HG03196 (cell line): ENCODE data around the gene CDC42EP5.
A peak's percentile ranks its signal among the peaks of the same experiment; 100 is the strongest.
"Not testable (repeated sequence)": the region's sequence is repeated elsewhere in the genome, so short reads cannot be mapped to it uniquely, and the experiment has no call there.

Experiments
- ATAC-seq: cut with Tn5 transposase; IDR thresholded peaks from one replicate; pipeline ENCODE4 v1.9.1; 2021; ENCODE audit not compliant: unreplicated experiment

Gene CDC42EP5

GRCh38 chr19:54448774-54449700 lies 24.1 kb downstream of the CDC42EP5 start, which contains the start of gene LENG8:
TSS of gene LENG8 (plus strand) at chr19:54449199. CDS start at chr19:54451345, 2,146 bp downstream.
- ATAC-seq, result peak; percentile 86

DNA sequence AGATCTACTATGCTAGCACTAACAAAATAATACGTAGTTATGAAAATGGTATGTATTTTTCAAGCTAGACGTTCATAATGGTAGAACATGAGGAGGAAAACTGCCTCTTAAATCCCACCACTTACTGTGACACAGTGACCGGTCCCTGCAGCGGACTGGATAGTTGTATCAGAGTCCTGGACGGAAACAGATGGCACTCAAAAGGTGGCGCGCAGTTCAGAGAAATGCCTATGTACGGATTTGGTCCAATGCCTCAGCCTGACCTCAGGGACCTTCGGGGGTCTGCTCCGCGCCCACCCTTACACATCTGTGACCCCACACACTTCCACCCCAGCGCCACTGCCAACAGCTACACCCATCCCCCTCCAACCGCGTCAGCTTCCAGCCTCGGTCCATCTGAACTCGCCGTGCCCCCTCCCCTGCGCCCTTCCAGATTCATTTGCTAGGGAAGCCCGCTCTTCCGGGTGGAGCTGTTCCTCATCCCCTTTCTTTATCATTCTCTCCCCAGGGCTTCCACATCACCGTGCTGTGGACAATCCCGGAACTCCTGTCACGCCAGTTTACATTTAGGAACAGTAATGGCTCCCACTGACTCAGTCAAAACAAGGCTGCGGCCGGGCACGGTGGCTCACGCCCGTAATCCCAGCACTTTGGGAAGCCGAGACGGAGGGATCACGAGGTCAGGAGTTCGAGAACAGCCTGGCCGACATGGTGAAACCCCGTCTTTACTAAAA lies 24.9 kb downstream of the CDC42EP5 start:
- no peak for ATAC-seq

- not testable (repeated sequence) for ATAC-seq
Measured at GRCh38 chr19:54446349-54446748, 26.7 kb downstream of the CDC42EP5 start.

GRCh38 chr19:54444737-54445136 lies 28.4 kb downstream of the CDC42EP5 start:
- ATAC-seq, result no peak

- ATAC-seq, result no peak
Measured at GRCh38 chr19:54440641-54441040, 32.5 kb downstream of the CDC42EP5 start.

GRCh38 chr19:54439174-54439851 lies 33.8 kb downstream of the CDC42EP5 start:
- no peak for ATAC-seq

- no peak for ATAC-seq
Measured at GRCh38 chr19:54436628-54437252, 36.4 kb downstream of the CDC42EP5 start.

- ATAC-seq, result no peak
Measured at GRCh38 chr19:54436031-54436523, 37.0 kb downstream of the CDC42EP5 start.

DNA sequence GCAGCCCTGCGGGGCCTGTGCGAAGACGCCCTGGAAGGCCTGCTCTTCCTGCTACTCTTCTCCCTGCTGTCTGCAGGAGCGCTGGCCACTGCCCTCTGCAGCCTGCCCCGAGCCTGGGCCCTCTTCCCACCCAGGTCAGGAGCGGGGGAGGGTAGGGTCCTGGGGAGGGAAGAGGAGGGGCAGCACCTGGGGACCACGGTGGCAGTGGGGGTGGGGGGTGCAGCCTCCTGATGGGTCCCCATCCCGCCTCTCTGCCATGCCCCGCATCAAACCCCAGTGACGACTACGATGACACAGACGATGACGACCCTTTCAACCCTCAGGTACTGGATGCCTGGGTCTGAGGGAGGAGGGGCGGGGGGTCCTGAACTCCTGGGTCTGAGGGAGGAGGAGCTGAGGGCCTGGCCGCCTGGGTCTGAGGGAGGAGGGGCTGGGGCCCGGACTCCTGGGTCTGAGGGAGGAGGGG lies 37.5 kb downstream of the CDC42EP5 start:
- ATAC-seq, result no peak

DNA sequence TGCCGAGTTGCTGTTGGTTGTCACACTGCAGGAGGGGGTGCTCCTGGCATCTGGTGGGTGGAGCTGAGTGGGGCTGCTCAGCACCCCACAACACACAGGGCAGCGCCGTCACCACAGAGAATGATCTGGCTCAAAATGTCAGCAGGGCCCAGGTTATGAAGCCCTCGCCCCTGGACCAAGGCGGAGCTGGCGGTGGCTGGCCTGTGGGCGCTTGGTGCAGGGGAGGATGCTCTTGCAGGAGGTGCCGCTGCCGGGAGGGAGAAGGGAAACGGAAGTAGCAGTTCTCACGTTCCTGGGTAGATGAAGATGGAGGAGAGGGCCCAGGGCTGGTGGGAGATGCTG lies 38.3 kb downstream of the CDC42EP5 start:
- no peak for ATAC-seq

DNA sequence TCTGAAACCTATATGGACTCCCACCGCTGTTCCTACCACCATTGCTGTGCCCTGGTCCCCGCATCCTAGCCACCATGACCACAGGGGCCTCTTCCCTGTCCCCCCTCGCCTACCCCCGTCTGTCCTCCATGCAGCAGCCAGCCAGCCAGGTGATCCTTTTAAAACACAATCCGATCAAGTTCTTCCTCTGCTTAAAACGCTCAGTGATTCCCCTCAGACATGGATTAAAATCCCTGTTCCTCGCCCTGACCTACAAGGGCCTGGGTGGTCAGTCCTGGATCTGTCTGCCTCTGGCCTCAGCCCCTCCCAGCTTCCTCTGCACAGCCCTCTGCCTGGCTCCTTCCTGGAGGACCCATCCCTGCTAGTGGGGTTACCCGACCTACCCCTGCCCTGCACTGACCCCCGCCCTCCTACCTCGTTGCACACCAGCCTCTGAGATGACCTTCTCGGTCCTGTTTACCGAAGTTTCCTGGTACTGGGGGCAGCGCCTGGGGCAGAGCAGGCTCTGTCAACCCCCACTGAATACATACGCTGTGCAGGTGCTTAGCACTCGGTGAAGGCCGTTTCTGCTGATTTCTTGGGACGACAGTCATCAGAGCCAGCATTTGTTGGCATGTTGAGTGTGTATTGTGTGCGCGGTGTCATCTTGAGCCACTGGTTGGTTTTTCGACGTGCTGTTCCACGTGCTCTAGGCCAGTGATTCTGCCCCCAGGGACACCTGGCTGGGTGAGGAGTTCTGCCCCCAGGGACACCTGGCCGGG lies 38.8 kb downstream of the CDC42EP5 start:
- ATAC-seq, result no peak

DNA sequence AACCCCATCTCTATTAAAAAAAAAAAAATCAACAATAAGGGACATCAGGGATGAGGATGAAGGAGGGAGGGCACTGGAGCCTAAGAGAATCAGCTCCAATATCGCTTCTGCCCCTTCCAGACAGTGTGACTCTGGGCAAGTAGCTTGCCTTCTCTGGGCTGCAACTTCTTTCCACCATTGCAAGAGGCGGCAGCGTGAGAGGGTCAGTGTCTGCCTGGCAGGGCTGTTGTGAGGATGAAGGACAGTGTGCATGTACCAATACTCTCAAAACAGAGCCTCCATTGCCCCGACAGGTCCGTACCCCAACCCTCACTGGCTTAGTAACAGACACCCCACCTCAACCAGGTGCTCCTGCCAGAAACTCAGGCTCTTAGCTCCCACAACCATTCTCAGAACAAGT lies 39.4 kb downstream of the CDC42EP5 start:
- no peak for ATAC-seq

GRCh38 chr19:54432144-54432738 lies 40.9 kb downstream of the CDC42EP5 start:
- ATAC-seq, result no peak

GRCh38 chr19:54431255-54431838 lies 41.7 kb downstream of the CDC42EP5 start:
- ATAC-seq, result no peak

- no peak for ATAC-seq
Measured at GRCh38 chr19:54430306-54431254, 42.5 kb downstream of the CDC42EP5 start.

DNA sequence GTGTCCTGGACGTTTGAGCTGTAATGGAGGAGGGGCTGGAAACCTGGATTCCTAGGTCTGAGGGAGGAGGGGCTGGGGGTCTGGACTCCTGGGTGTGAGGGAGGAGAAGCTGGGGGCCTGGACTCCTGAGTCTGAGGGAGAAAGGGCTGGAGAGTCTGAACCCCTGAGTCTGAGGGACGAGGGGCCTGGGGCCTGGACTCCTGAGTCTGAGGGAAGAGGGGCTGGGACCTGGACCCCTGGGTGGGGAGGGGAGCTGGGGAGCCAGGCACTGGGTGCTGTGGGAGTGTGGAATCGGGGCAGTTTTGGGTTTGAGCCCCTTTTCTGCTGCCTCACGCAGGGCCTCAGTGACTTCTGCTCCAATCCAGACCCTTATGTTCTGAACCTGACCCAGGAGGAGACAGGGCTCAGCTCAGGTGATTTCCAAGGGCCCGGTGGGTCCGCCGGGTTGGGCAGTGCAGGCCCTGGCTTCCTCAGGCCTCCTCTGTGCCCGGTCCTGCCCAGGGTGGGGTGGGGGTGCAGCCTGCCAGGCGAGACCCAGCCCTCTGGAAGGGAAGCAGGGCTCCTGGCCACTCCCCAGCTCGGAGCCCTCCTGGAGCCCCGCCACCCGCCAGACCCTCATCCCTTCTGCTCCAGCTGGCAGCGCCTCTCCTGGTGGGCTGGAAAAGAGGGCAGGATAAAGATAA lies 43.4 kb downstream of the CDC42EP5 start:
- no peak for ATAC-seq

GRCh38 chr19:54429176-54429495 lies 44.0 kb downstream of the CDC42EP5 start:
- no peak for ATAC-seq
